Astrocyte (in vitro differentiated cells and primary cell): ENCODE measurements around the gene YES1.

Experiments used
- CTCF ChIP-seq: IDR thresholded peaks from 2 replicates; pipeline ENCODE4 v1.5.1; 2011; ENCODE audit warnings: low read depth, mild to moderate bottlenecking, inconsistent platforms, low read length, moderate library complexity; ENCODE audit not compliant: insufficient read depth
- EZH2 ChIP-seq: IDR thresholded peaks from 2 replicates; pipeline ENCODE4 v1.6.1; 2012; ENCODE audit warnings: mild to moderate bottlenecking, low read length, inconsistent platforms; ENCODE audit not compliant: insufficient read depth

- no peak for TF ChIP-seq CTCF
- TF ChIP-seq EZH2: no peak
Measured at GRCh38 chr18:766550-766860, 45.5 kb downstream of the YES1 start.
